NCI-H1417 (cell line): ENCODE measurements around the gene CFAP119.

Source experiments
- DNase-seq, 3 experiments: peaks; one replicate each; lab custom pipeline; 2025; lab: John Stamatoyannopoulos, UW

CFAP119 gene

GRCh38 chr16:30782486-30783279 is 20.8 kb upstream of the CFAP119 start:
- DNase-seq: no peak

- DNase-seq: no peak
These were observed 18.7 kb upstream of the CFAP119 start for GRCh38 chr16:30780549-30780948.

- no peak for DNase-seq
These were observed 18.2 kb upstream of the CFAP119 start for GRCh38 chr16:30780021-30780420.

- DNase-seq: no peak
These were observed 17.7 kb upstream of the CFAP119 start for GRCh38 chr16:30779596-30779995.

GRCh38 chr16:30778549-30779244 is 16.8 kb upstream of the CFAP119 start:
- no peak for DNase-seq

- no peak for DNase-seq
These were observed 15.9 kb upstream of the CFAP119 start for GRCh38 chr16:30777591-30778297.

- DNase-seq: peak; percentile 45 to 86 (median 85)
These were observed 13.7 kb upstream of the CFAP119 start for GRCh38 chr16:30775392-30776188.

- no peak for DNase-seq
These were observed 13.2 kb upstream of the CFAP119 start for GRCh38 chr16:30775131-30775391.

GRCh38 chr16:30774367-30775130 is 12.7 kb upstream of the CFAP119 start:
- DNase-seq: peak in 1 of 3 experiments; percentile 38

- no peak for DNase-seq
These were observed 12.0 kb upstream of the CFAP119 start for GRCh38 chr16:30773826-30774225.

GRCh38 chr16:30771726-30772125 is 9.9 kb upstream of the CFAP119 start:
- DNase-seq: no peak

- peak in 1 of 3 experiments; percentile 4 for DNase-seq
These were observed 7.7 kb upstream of the CFAP119 start for GRCh38 chr16:30769379-30770089.

- no peak for DNase-seq
These were observed 6.8 kb upstream of the CFAP119 start for GRCh38 chr16:30768583-30769181.

GRCh38 chr16:30767767-30768465 is 6.1 kb upstream of the CFAP119 start:
- DNase-seq: no peak

- no peak for DNase-seq
These were observed 5.0 kb upstream of the CFAP119 start for GRCh38 chr16:30766933-30767284.

GRCh38 chr16:30766206-30766932 is 4.5 kb upstream of the CFAP119 start:
- no peak for DNase-seq

- DNase-seq: no peak
These were observed 3.1 kb upstream of the CFAP119 start for GRCh38 chr16:30764816-30765465.

GRCh38 chr16:30764086-30764485 is 2.2 kb upstream of the CFAP119 start:
- no peak for DNase-seq
